Mucosa of rectum (tissue), 2 donors: Measurements from ENCODE around the gene KLHL22.
"Not testable (repeated sequence)": the region's sequence is repeated elsewhere in the genome, so short reads cannot be mapped to it uniquely, and the experiment has no call there.

Experiments used
- H3K27ac ChIP-seq, 2 donors: one replicate each; pipeline ENCODE4 v1.7.0; 2013; ENCODE audit warnings: inconsistent platforms in 2 of 2, low read depth in 2 of 2, low read length in 2 of 2
- H3K27me3 ChIP-seq, 2 donors: one replicate each; pipeline ENCODE4 v1.7.0; 2013; ENCODE audit warnings: low read length in 2 of 2; ENCODE audit not compliant: control insufficient read depth in 2 of 2, insufficient read depth in 2 of 2
- H3K36me3 ChIP-seq, 2 donors: one replicate each; pipeline ENCODE4 v1.7.0; 2013; ENCODE audit warnings: low read length in 2 of 2; ENCODE audit not compliant: control insufficient read depth in 2 of 2, insufficient read depth in 2 of 2
- H3K4me1 ChIP-seq, 2 donors: one replicate each; pipeline ENCODE4 v1.7.0; 2013; ENCODE audit warnings: low read length in 2 of 2, mild to moderate bottlenecking in 1 of 2; ENCODE audit not compliant: control insufficient read depth in 2 of 2, insufficient read depth in 2 of 2
- H3K4me3 ChIP-seq, 2 donors: one replicate each; pipeline ENCODE4 v1.7.0; 2013; ENCODE audit warnings: low read length in 2 of 2
- H3K9ac ChIP-seq, 2 donors: one replicate each; pipeline ENCODE4 v1.7.0; 2013; ENCODE audit warnings: low read length in 2 of 2, low read depth in 1 of 2, mild to moderate bottlenecking in 1 of 2
- H3K9me3 ChIP-seq, 2 donors: one replicate each; pipeline ENCODE4 v1.7.0; 2013; ENCODE audit warnings: low read length in 2 of 2; ENCODE audit not compliant: control insufficient read depth in 2 of 2
- donor health status: healthy.
- donor health status: Normal muscosa, but diverticular disease.

The KLHL22 gene

GRCh38 chr22:20392365-20392881 is 103.2 kb downstream of the KLHL22 start:
- H3K36me3 ChIP-seq, H3K27me3 ChIP-seq, H3K9ac ChIP-seq, H3K27ac ChIP-seq, H3K9me3 ChIP-seq, H3K4me3 ChIP-seq, H3K4me1 ChIP-seq: not testable (repeated sequence)
